ENCODE results near the gene CST7. TPM values are rescaled to one million over a fixed set of nuclear protein-coding genes. Genes with fewer than 3 reads are reported as not detected.

CST7 gene
- polyA plus RNA-seq, 1 donor, result 1.9 TPM

GRCh38 chr20:24957326-24958016 lies 8.4 kb downstream of the CST7 start:
- peaks cover 29% of the 10 kb centered on the region for H3K36me3 ChIP-seq (ENCODE audit: control insufficient read depth, insufficient read depth, low read length)
- DNase-seq, result no peak
- no peaks in the 10 kb centered on the region for H3K9me3 ChIP-seq (ENCODE audit: control insufficient read depth, low read depth, low read length)
- whole genome bisulfite sequencing (ENCODE audit: insufficient coverage, low lambda C conversion rate), result no CpG with 5 or more reads among the region's 18 CpGs
- no peaks in the 10 kb centered on the region for H3K27me3 ChIP-seq (ENCODE audit: control insufficient read depth, insufficient read depth, low read length)
- H3K4me1 ChIP-seq (ENCODE audit: control insufficient read depth, insufficient read depth, low read length), result no peaks in the 10 kb centered on the region
- H3K4me3 ChIP-seq (ENCODE audit: low read length), result no peak overlapping the region
- no peak overlapping the region for H3K27ac ChIP-seq (ENCODE audit: low read length)

GRCh38 chr20:24958506-24959385 lies 9.7 kb downstream of the CST7 start:
- H3K27me3 ChIP-seq (ENCODE audit: control insufficient read depth, insufficient read depth, low read length), result no peaks in the 10 kb centered on the region
- no CpG with 5 or more reads among the region's 20 CpGs for WGBS (ENCODE audit: insufficient coverage, low lambda C conversion rate)
- peaks cover 38% of the 10 kb centered on the region for H3K36me3 ChIP-seq (ENCODE audit: control insufficient read depth, insufficient read depth, low read length)
- no peaks in the 10 kb centered on the region for H3K9me3 ChIP-seq (ENCODE audit: control insufficient read depth, low read depth, low read length)
- no peak overlapping the region for H3K4me3 ChIP-seq (ENCODE audit: low read length)
- DNase-seq, result no peak
- H3K4me1 ChIP-seq (ENCODE audit: control insufficient read depth, insufficient read depth, low read length), result no peaks in the 10 kb centered on the region
- no peak overlapping the region for H3K27ac ChIP-seq (ENCODE audit: low read length)

- WGBS (ENCODE audit: insufficient coverage, low lambda C conversion rate), result no CpG with 5 or more reads among the region's 14 CpGs
- Histone ChIP-seq H3K27ac (ENCODE audit: low read length) (no peak overlapping the region), H3K36me3 (ENCODE audit: control insufficient read depth, insufficient read depth, low read length) (peaks cover 46% of the 10 kb centered on the region), H3K4me1 (ENCODE audit: control insufficient read depth, insufficient read depth, low read length) (no peaks in the 10 kb centered on the region), H3K27me3 (ENCODE audit: control insufficient read depth, insufficient read depth, low read length) (no peaks in the 10 kb centered on the region), H3K4me3 (ENCODE audit: low read length) (no peak overlapping the region), H3K9me3 (ENCODE audit: control insufficient read depth, low read depth, low read length) (no peaks in the 10 kb centered on the region)
- no peak for DNase-seq
Measured at GRCh38 chr20:24959591-24960301, 10.7 kb downstream of the CST7 start.

GRCh38 chr20:24960302-24960801 lies 11.3 kb downstream of the CST7 start:
- no CpG with 5 or more reads among the region's 10 CpGs for WGBS (ENCODE audit: insufficient coverage, low lambda C conversion rate)
- no peak for DNase-seq
- Histone ChIP-seq H3K9me3 (ENCODE audit: control insufficient read depth, low read depth, low read length) (no peaks in the 10 kb centered on the region), H3K27me3 (ENCODE audit: control insufficient read depth, insufficient read depth, low read length) (no peaks in the 10 kb centered on the region), H3K27ac (ENCODE audit: low read length) (no peak overlapping the region), H3K4me1 (ENCODE audit: control insufficient read depth, insufficient read depth, low read length) (no peaks in the 10 kb centered on the region), H3K36me3 (ENCODE audit: control insufficient read depth, insufficient read depth, low read length) (peaks cover 52% of the 10 kb centered on the region), H3K4me3 (ENCODE audit: low read length) (no peak overlapping the region)

- H3K36me3 ChIP-seq (ENCODE audit: control insufficient read depth, insufficient read depth, low read length), result peaks cover 56% of the 10 kb centered on the region
- no peak overlapping the region for H3K4me3 ChIP-seq (ENCODE audit: low read length)
- H3K9me3 ChIP-seq (ENCODE audit: control insufficient read depth, low read depth, low read length), result no peaks in the 10 kb centered on the region
- no peak overlapping the region for H3K27ac ChIP-seq (ENCODE audit: low read length)
- 71% methylated on average over 1 of the region's 2 CpGs for WGBS (ENCODE audit: insufficient coverage, low lambda C conversion rate)
- H3K4me1 ChIP-seq (ENCODE audit: control insufficient read depth, insufficient read depth, low read length), result no peaks in the 10 kb centered on the region
- no peaks in the 10 kb centered on the region for H3K27me3 ChIP-seq (ENCODE audit: control insufficient read depth, insufficient read depth, low read length)
- no peak for DNase-seq
Measured at GRCh38 chr20:24960861-24961260, 11.8 kb downstream of the CST7 start.

GRCh38 chr20:24961384-24962181 lies 12.5 kb downstream of the CST7 start:
- H3K4me3 ChIP-seq (ENCODE audit: low read length), result no peak overlapping the region
- H3K4me1 ChIP-seq (ENCODE audit: control insufficient read depth, insufficient read depth, low read length), result no peaks in the 10 kb centered on the region
- no peak for DNase-seq
- WGBS (ENCODE audit: insufficient coverage, low lambda C conversion rate), result no CpG with 5 or more reads among the region's 20 CpGs
- H3K9me3 ChIP-seq (ENCODE audit: control insufficient read depth, low read depth, low read length), result no peaks in the 10 kb centered on the region
- H3K36me3 ChIP-seq (ENCODE audit: control insufficient read depth, insufficient read depth, low read length), result peaks cover 61% of the 10 kb centered on the region
- H3K27me3 ChIP-seq (ENCODE audit: control insufficient read depth, insufficient read depth, low read length), result no peaks in the 10 kb centered on the region
- no peak overlapping the region for H3K27ac ChIP-seq (ENCODE audit: low read length)

GRCh38 chr20:24962182-24962492 lies 13.1 kb downstream of the CST7 start:
- no peak overlapping the region for H3K4me3 ChIP-seq (ENCODE audit: low read length)
- no peak overlapping the region for H3K27ac ChIP-seq (ENCODE audit: low read length)
- WGBS (ENCODE audit: insufficient coverage, low lambda C conversion rate), result no CpG with 5 or more reads among the region's 2 CpGs
- H3K9me3 ChIP-seq (ENCODE audit: control insufficient read depth, low read depth, low read length), result no peaks in the 10 kb centered on the region
- no peaks in the 10 kb centered on the region for H3K4me1 ChIP-seq (ENCODE audit: control insufficient read depth, insufficient read depth, low read length)
- no peak for DNase-seq
- H3K27me3 ChIP-seq (ENCODE audit: control insufficient read depth, insufficient read depth, low read length), result no peaks in the 10 kb centered on the region
- peaks cover 64% of the 10 kb centered on the region for H3K36me3 ChIP-seq (ENCODE audit: control insufficient read depth, insufficient read depth, low read length)

GRCh38 chr20:24962510-24962909 lies 13.4 kb downstream of the CST7 start:
- no peak overlapping the region for H3K27ac ChIP-seq (ENCODE audit: low read length)
- H3K36me3 ChIP-seq (ENCODE audit: control insufficient read depth, insufficient read depth, low read length), result peaks cover 66% of the 10 kb centered on the region
- H3K27me3 ChIP-seq (ENCODE audit: control insufficient read depth, insufficient read depth, low read length), result no peaks in the 10 kb centered on the region
- DNase-seq, result no peak
- H3K4me3 ChIP-seq (ENCODE audit: low read length), result no peak overlapping the region
- WGBS (ENCODE audit: insufficient coverage, low lambda C conversion rate), result 100% methylated on average over 2 of the region's 6 CpGs
- no peaks in the 10 kb centered on the region for H3K9me3 ChIP-seq (ENCODE audit: control insufficient read depth, low read depth, low read length)
- H3K4me1 ChIP-seq (ENCODE audit: control insufficient read depth, insufficient read depth, low read length), result no peaks in the 10 kb centered on the region

- Histone ChIP-seq H3K4me1 (ENCODE audit: control insufficient read depth, insufficient read depth, low read length) (no peaks in the 10 kb centered on the region), H3K27me3 (ENCODE audit: control insufficient read depth, insufficient read depth, low read length) (no peaks in the 10 kb centered on the region), H3K4me3 (ENCODE audit: low read length) (no peak overlapping the region), H3K36me3 (ENCODE audit: control insufficient read depth, insufficient read depth, low read length) (peaks cover 68% of the 10 kb centered on the region), H3K9me3 (ENCODE audit: control insufficient read depth, low read depth, low read length) (no peaks in the 10 kb centered on the region), H3K27ac (ENCODE audit: low read length) (no peak overlapping the region)
- WGBS (ENCODE audit: insufficient coverage, low lambda C conversion rate), result no CpG with 5 or more reads among the region's 21 CpGs
- no peak for DNase-seq
Measured at GRCh38 chr20:24963672-24964505, 14.8 kb downstream of the CST7 start.

Data from large intestine (tissue), 3 donors.